ENCODE data around the gene UPF3A.
A peak's percentile ranks its signal among the peaks of the same experiment; 100 is the strongest.

UPF3A gene

DNA sequence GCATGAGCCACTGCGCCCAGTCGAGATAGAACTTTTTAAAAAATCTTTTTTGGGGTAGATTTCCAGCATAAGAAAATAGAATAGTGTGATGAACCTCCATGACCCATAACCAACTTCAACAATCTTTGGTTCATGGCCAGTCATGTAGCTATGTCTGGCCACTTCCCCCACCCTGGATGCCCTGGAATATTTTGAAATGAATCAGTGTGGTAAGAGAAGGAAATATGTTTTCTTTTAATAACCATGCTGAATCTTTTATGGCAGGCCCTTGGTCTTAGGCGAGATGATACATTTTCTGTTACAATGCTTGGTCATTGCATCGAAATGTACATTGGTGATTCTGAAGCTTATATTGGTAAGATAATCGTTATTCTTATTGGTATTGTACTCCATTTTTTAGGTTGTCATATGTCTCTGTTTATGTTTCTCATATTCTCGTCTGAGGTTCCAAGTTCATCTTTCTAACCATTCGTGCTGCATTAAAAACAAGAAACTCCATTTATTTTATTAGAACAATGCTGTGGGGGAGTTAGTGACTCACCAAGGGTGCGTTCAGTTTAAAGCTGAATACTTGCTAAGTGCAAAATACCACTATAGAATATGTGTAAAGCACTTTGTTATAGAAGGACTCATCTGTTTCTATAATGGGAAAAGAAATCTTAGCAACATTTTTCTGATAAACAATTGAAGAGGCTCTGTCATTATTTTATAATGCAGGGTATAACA, 16.4 kb upstream of the UPF3A start:
- no peak for DNase-seq

DNA sequence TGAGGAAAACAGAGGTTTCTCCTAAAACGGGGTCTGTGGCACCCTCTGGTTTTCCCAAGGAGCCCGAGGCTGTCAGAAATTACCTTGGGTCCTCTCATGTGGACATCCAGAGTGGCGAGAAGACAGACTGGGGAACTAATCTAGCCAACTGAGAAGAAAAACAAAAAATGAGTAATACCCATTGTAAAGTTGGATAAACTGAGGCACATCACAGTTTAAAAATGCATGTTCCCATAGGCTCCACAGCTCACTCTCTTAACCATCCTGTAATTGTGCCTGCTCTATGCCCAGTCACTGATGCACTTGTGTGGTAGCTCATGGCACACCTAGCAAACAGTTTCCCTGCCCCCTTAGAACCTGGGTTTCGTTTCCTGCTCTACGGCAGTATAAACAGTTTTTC, 15.2 kb upstream of the UPF3A start:
- DNase-seq: no peak

- no peak for DNase-seq
These were observed 12.8 kb upstream of the UPF3A start for GRCh38 chr13:114268344-114269280.

DNA sequence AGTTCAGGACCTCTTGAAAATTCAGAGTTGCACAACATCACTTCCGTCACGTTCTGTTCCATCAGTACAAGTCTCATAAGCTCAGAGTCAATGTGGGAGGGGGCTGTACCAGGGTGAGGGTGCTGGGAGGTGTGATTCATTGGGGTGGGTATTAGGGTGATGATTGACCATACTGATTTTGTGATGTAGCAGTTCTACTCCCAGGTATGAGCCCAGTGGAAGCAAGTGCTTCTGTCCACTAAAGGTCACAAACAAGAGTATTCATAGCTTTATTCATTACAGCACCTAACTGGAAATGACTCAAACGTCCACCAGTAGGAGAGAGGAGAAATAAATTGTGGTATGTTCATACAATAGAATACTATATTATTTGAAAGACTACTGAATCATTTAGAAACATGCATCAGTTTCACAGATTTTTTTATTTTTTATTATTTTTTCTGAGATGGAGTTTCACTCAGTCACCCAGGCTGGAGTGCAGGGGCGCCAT, 12.1 kb upstream of the UPF3A start:
- no peak for DNase-seq

- no peak for DNase-seq
These were observed 8.4 kb upstream of the UPF3A start for GRCh38 chr13:114272977-114273376.

- DNase-seq: no peak
These were observed 6.1 kb upstream of the UPF3A start for GRCh38 chr13:114275304-114275703.

DNA sequence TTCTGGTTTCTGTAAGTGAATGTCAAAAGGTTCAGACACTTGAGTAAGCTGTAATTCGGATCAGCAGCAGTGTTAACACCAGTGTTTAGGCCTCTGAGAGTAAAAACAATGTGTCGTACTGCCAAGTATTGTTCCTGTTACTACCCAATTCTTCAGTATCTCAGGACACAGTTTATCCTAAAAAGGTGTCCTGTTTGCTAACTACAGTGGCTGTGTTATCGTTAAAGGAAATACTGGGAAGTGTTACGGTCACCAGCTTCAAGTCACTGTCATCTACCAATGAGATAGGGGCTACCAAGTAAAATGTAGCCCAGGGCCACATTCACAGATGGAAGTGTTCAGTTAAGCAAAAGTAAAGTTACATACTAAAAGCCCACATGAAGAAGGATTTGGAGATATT, 2.3 kb upstream of the UPF3A start:
- DNase-seq: no peak

GRCh38 chr13:114279758-114280355, 1.5 kb upstream of the UPF3A start:
- DNase-seq: no peak

DNA sequence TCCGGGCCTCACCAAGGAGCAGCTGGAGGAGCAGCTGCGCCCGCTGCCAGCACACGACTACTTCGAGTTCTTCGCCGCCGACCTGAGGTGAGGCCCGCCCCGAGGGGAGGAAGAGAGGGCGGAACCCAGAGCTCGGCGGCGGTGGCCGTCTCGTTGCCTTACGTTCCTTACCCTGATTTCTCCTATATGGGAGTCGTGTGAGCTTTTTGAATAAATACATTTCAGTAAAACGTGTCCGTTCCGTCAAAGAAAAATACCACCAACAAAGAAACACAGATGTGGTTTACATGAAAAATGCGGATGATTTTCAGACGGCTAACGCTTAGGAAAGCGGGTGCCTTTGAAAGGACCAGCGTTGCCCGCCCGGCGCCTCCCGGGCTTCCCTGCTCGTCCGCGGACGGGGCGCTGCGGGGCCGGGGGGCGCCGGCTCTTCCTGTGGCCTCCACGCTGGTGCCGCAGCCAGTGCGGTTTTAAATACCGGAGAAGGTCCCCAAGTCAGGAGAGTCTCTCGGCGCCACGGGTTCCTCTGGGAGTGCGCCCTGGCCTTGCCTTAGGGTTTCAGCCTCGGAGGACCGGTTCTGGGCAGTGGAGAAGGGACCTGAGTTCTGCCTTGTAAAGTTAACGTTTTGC, 755 bp downstream of the UPF3A start:
- peak; percentile 63 for DNase-seq

- no peak for DNase-seq
These were observed 2.2 kb downstream of the UPF3A start for GRCh38 chr13:114283576-114283975.

DNA sequence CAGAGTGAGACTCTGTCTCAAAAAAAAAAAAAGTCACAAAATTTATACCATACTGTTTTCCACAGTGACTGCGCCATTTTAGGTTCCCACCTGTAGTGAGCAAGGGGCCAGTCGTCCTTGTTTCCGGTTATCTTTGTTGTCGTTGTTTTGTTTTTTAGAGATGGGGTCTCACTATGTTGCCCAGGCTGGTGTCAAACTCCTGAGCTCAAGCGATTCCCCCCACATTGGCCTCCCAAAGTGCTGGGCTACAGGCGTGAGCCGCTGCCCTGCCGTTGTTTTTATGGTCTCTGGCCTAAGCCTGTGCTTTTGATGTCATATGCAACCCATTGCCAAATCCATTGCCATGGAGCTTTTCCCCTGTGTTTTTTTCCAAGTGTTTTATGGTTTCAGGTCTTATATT, 3.3 kb downstream of the UPF3A start:
- DNase-seq: no peak

- no peak for DNase-seq
These were observed 3.9 kb downstream of the UPF3A start for GRCh38 chr13:114285166-114285808.

- DNase-seq: no peak
These were observed 5.4 kb downstream of the UPF3A start for GRCh38 chr13:114286808-114287207.

DNA sequence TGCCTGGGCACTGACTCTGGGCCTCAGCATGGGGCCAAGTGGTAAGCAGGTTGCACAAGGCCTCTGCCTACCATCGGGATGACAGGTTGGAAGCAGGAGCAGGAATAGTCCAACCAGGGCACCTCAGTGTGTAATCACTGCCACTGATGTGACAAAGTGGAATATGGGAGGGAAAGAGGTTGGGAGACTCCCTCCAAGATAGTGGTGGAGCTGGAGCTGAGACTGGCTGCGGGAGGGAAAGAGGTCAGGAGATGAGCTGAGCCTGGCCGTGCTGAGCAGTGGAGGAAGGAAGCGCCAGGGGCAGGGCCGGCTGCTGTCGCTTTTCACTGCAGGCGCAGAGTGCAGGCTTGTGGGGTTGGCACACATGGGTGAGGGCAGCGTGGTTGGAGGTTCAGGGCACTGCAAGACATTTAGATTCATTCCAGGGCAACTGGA, 6.8 kb downstream of the UPF3A start:
- no peak for DNase-seq

- DNase-seq: no peak
These were observed 15.0 kb downstream of the UPF3A start for GRCh38 chr13:114296448-114296847.

DNA sequence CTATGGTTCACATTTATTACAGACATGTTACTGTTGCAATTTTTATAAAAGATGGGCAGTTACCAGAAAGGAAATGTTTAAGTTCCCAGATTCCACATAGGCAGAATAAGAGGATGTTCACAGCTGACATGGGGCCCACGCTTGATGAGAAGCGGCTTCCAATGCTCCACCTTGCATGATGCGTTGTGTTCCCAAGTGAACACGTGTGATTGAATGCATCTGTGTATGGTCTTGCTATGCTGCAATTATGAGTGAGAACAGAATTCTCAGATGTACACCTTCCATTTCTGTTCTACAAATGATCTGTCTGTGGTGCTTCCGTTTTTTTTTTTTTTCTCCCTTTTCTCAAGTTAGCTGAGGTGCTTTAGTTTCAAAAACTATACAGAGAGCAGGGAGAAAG, 15.5 kb downstream of the UPF3A start:
- DNase-seq: no peak

DNA sequence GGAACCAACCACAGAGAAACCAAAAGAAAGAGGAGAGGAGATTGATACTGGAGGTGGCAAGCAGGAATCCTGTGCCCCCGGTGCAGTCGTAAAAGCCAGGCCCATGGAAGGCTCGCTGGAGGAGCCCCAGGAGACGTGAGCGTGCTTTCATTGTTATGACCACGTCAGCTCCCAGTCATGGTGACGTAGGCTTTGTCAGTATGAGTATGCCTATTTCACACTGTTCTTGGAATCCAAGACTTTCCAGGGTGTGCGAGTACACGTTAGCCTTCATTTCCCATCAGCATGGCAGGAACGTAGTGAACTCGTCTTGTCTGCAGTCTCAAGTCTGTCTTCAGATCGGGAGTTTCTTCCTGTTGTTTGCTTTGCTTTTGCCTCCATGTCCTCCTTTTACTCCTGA, 17.5 kb downstream of the UPF3A start:
- DNase-seq: no peak

- DNase-seq: no peak
These were observed 18.4 kb downstream of the UPF3A start for GRCh38 chr13:114299604-114300305.

GRCh38 chr13:114303700-114304327, 22.4 kb downstream of the UPF3A start:
- no peak for DNase-seq

DNA sequence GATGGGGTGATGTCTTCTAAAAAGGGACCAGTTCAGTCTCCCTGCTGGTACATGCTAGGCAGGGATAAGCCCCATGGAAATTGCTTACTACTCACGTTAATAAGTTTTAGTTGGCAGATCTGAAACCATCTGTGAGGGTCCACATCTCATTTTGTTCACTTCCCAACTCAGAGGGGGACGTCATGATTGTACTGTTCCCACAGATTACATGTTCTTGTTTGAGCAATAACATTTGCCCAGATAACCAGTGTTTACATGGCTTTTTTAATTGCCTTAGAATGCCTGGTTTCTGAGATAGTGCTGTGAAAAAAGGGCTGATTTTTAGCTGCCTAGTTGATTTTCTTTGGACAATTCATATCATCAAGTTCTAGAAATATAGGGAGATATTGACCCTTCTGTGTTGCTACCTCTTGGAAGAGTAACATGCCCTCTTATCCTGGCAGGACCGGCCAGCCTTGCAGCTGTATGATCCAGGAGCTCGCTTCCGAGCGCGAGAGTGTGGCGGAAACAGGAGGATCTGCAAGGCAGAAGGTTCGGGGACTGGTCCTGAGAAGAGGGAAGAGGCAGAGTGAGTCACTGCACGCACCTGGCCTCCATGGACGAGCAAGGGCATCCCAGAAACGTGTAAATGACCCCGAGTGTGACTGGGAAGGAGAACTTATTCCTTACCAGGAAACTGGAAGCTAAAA, 23.1 kb downstream of the UPF3A start:
- no peak for DNase-seq

GRCh38 chr13:114309086-114309485, 27.7 kb downstream of the UPF3A start:
- DNase-seq: no peak

Data from 8988T (cell line).